ENCODE measurements around the gene TEX101.
"Not testable (repeated sequence)": the region's sequence is repeated elsewhere in the genome, so short reads cannot be mapped to it uniquely, and the experiment has no call there.

Gene TEX101

GRCh38 chr19:43414554-43414953 is at the start of gene TEX101:
TEX101 (plus strand) TSS chr19:43414890; CDS start chr19:43415920, 1,030 bp downstream.
- no peak for DNase-seq

GRCh38 chr19:43365677-43366076 is 49.0 kb upstream of the TEX101 start:
- not testable (repeated sequence) for DNase-seq

- no peak for DNase-seq
These were observed 46.9 kb upstream of the TEX101 start for GRCh38 chr19:43367822-43368221.

DNA sequence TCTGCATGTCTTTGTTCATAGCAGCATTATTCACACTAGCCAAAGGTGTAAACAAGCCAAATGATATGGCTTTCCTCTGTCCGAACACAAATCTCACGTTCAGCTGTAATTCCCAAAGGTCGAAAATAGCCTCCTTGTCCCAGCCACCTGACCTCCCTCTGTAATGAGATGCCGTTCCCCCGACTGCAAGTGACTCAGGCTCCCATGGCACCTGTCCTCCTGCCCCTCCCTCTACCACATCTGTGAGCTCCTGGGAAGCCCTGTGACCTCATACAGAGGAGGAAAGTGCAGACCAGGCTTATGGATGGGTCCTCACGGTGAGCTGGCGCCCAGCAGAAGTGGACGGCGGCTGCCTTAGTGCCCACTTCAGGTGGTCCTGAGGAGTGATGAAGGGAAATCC is 45.8 kb upstream of the TEX101 start:
- not testable (repeated sequence) for DNase-seq

- DNase-seq: no peak
These were observed 42.8 kb upstream of the TEX101 start for GRCh38 chr19:43371909-43372308.

GRCh38 chr19:43372462-43372861 is 42.2 kb upstream of the TEX101 start:
- no peak for DNase-seq

- DNase-seq: not testable (repeated sequence)
These were observed 37.1 kb upstream of the TEX101 start for GRCh38 chr19:43377624-43378023.

GRCh38 chr19:43380008-43380407 is 34.7 kb upstream of the TEX101 start:
- no peak for DNase-seq

GRCh38 chr19:43380771-43381386 is 33.8 kb upstream of the TEX101 start:
- DNase-seq: no peak

DNA sequence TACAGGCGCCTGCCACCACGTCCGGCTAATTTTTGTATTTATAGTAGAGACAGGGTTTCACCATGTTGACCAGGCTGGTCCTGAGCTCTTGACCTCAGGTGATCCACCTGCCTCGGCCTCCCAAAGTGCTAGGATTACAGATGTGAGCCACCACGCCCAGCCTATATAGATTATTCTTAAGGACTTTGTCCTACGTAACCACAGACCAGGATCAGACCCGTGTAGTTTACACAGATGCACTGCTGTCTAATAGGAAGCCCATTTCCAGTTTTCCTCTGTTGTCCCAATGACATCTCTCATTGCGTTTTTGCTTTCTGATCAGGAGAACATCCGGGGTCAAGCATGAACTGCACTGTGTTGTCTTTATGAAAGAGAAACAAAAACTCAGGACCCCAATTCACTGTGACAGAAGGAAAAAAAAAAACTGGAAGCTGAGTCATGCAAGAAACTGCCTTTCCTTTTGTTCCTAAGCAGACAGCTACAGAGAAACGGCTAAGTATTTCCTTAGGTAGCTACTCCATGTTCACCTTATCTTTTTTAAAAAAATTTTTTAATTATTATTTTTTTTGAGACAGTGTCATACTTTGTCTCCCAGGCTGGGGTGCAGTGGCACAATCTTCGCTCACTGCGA is 32.0 kb upstream of the TEX101 start:
- DNase-seq: not testable (repeated sequence)

GRCh38 chr19:43383254-43383653 is 31.4 kb upstream of the TEX101 start:
- DNase-seq: not testable (repeated sequence)

- not testable (repeated sequence) for DNase-seq
These were observed 30.9 kb upstream of the TEX101 start for GRCh38 chr19:43383759-43384158.

DNA sequence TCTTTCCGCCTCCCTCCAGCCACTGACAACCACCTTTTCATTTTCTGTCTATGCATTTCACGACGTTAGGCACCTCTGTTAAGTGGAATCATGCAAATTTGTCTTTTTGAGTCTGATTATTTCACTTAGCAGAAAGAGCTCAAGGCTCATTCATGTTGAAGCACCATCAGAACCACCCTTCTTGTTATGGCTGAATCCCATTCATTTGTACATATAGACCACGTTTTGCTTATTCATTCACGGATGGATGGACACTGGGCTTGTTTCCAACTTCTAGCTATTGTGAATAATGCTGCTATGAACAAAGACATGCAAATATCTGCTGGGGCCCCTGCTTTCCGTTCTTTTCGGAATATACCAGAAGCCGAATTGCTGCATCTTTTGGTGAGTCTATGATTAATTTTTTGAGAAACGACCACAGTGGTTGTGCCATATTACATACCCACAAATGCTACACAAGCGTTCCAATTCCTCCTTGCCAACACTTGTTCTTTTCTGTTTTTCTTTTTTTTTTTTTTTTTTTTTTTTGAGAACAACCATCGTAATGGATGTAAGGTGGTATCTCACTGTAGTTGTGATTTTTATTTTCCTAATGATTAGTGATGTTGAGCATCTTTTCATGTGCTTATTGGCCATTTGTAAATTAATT is 23.7 kb upstream of the TEX101 start:
- not testable (repeated sequence) for DNase-seq

DNA sequence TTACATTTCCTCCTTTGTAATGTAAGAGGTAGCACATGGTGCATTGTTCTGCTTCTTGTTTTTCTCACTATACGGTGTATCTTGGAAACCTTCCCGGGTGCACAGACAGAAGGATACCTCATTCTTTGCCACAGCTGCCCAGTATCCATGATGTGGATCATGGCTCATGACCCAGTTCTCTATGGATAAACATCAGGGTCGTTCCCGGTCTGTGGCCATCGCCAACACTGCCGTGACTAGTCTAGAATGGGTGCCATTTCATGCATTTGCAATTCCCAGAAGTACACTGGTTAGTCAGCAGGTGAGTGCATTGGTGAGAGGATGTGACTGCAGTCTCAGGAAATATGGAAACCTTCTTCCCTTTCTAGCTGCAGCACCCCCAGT is 23.1 kb upstream of the TEX101 start:
- DNase-seq: not testable (repeated sequence)

- DNase-seq: not testable (repeated sequence)
These were observed 21.2 kb upstream of the TEX101 start for GRCh38 chr19:43393501-43393900.

DNA sequence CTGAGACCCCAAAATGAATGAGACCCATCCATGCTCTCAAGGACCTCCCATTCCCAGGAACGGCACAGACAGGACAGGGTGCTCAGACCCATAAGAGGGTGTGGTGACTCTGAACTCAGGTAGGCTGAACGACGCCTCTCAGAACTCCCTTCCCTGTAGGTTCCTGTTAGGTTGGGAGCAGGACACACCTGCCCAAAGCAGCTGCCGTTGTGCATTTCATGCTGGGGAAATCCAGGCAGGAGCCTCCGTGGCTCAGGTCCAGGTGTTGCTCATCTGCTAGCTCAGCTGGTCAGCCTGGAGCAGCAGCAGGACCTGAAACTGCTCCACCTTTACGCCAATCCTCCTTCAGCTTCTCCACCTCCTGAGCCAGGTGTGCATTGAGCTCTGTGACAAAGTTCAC is 19.1 kb upstream of the TEX101 start:
- DNase-seq: no peak

DNA sequence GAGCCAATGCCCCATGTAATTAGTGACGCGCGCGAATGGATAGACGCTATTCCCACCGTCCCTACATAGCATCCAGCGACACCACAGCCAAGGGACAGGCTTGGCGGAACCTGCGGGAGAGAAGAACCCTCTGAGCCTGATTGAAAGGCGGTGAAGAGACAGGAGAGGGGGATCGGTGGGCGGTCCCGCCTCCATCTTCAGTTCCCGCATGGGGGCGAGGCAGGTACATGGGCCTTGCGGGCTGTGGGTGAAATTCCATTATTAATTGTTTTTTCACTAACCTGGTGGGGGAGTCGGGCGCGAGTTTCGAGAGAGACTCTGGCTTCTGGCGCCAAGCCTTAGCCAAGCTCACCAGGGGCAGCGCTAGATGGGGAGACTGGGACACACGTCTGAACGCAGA is 8.4 kb upstream of the TEX101 start:
- no peak for DNase-seq

- DNase-seq: no peak
These were observed 7.2 kb upstream of the TEX101 start for GRCh38 chr19:43407416-43408005.

- no peak for DNase-seq
These were observed 6.6 kb upstream of the TEX101 start for GRCh38 chr19:43408043-43408442.

- DNase-seq: no peak
These were observed 5.3 kb upstream of the TEX101 start for GRCh38 chr19:43409415-43409814.

DNA sequence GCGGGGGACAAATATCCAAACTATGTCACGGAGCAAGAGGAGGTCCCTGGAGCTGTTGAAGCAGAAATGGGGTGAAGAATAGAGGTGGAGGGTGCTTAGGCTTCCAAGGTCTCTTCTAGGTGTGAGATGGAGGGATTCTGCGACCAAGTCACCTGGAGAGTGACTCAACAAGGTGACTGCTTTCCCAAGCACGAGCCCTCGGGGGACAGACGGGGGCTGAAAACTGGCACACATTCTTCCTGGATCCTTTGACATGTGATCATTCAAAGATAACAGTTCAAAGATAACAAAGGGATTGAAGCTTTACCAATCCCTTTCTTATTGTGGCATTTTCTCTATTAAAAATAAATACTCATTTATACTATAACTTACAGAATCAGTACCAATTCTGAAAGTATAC is 2.2 kb upstream of the TEX101 start:
- no peak for DNase-seq

DNA sequence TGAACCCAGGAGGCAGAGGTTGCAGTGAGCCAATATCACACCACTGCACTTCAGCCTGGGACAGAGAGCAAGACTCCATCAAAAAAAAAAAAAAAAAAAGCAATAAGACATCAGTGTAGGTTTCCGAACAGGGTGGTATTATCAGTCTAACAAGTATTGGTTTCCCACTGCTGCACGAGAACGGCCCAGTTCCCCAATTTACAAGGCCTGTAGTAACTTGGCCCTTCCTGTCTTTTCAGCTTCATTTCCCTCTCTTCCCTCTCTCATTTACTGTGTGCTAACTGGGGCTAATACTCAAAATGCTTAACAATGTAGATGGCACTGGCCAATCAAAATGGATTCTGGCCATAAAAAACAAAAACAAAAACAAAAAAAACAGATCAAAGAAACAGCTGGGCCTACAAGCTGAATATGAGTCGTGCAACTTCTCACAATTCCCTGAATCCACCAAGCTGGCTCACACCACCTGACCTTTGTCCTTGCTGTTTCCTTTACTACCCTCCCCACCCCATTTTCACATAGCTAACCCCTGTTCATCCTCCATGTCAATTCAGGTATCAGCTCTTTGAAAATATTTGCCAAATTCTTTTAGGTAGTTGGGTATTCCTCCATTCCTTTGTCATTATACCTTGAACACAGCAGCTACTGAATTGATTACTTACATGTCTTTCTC is 2.4 kb downstream of the TEX101 start:
- DNase-seq: no peak

DNA sequence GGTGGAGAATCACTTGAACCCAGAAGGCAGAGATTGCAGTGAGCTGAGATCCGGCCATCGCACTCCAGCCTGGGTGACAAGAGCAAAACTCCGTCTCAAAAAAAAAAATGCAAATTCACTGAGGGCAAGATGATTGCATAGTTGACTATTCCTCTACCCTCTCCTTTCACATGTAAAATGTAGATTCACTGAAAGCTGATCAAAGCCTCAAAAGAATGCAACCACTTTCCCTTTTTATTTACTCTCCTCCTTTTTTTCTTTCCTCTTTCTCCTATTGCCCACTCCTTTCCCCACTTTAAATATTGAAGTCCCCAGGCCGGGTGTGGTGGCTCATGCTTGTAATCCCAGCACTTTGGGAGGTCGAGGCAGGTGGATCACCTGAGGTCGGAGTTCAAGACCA is 6.3 kb downstream of the TEX101 start:
- DNase-seq: no peak
